GM18909 (cell line): ENCODE data around the gene LRRC14B.
"Not testable (repeated sequence)": the region's sequence is repeated elsewhere in the genome, so short reads cannot be mapped to it uniquely, and the experiment has no call there.

Experiments used
- ATAC-seq: cut with Tn5 transposase; IDR thresholded peaks from one replicate; pipeline ENCODE4 v1.9.1; 2021; ENCODE audit warnings: mild to moderate bottlenecking; ENCODE audit not compliant: unreplicated experiment, poor library complexity

LRRC14B gene

GRCh38 chr5:203246-203930, 12.1 kb downstream of the LRRC14B start:
- ATAC-seq = no peak

- no peak for ATAC-seq
Observed at GRCh38 chr5:204001-204400, 12.7 kb downstream of the LRRC14B start.

GRCh38 chr5:204462-204861, 13.2 kb downstream of the LRRC14B start:
- no peak for ATAC-seq

- ATAC-seq = no peak
Observed at GRCh38 chr5:204966-205670, 13.8 kb downstream of the LRRC14B start.

GRCh38 chr5:206406-206805, 15.1 kb downstream of the LRRC14B start:
- ATAC-seq = no peak

GRCh38 chr5:206927-207536, 15.7 kb downstream of the LRRC14B start:
- no peak for ATAC-seq

GRCh38 chr5:207599-207998, 16.3 kb downstream of the LRRC14B start:
- ATAC-seq = no peak

- ATAC-seq = no peak
Observed at GRCh38 chr5:208449-209114, 17.3 kb downstream of the LRRC14B start.

- no peak for ATAC-seq
Observed at GRCh38 chr5:213803-214395, 22.6 kb downstream of the LRRC14B start.

GRCh38 chr5:215256-215655, 24.0 kb downstream of the LRRC14B start:
- ATAC-seq = not testable (repeated sequence)

- ATAC-seq = not testable (repeated sequence)
Observed at GRCh38 chr5:216076-216475, 24.8 kb downstream of the LRRC14B start.

- peak; percentile 76 for ATAC-seq
Observed at GRCh38 chr5:217494-218456, 26.5 kb downstream of the LRRC14B start, which contains the start of the genes CCDC127 and SDHA. TSS of gene CCDC127 (minus strand) at chr5:218153. CDS start at chr5:216849, 1,304 bp downstream. TSS of gene SDHA (plus strand) at chr5:218320. CDS start at chr5:218356, 36 bp downstream.

GRCh38 chr5:218457-219291, 27.4 kb downstream of the LRRC14B start:
- ATAC-seq = peak; percentile 23

GRCh38 chr5:219460-219863, 28.2 kb downstream of the LRRC14B start:
- no peak for ATAC-seq

GRCh38 chr5:219991-220390, 28.7 kb downstream of the LRRC14B start:
- ATAC-seq = peak; percentile 25

GRCh38 chr5:222951-223715, 31.8 kb downstream of the LRRC14B start:
- ATAC-seq = not testable (repeated sequence)

GRCh38 chr5:223791-224190, 32.5 kb downstream of the LRRC14B start:
- ATAC-seq = no peak

GRCh38 chr5:225334-225733, 34.0 kb downstream of the LRRC14B start:
- ATAC-seq = no peak
